Measurements from ENCODE around the gene SCN4B. TPM values are rescaled to one million over a fixed set of nuclear protein-coding genes. Genes with fewer than 3 reads are reported as not detected.

Gene SCN4B
- polyA plus RNA-seq, 3 donors from 2014 or later, result not detected

GRCh38 chr11:118139578-118139977 lies 13.0 kb downstream of the SCN4B start:
- Mint-ChIP-seq H3K9me3 (no peaks in the 10 kb centered on the region), H3K27me3 (ENCODE audit: low read depth in 3 of 3) (peaks cover 5 to 37% (median 11%) of the 10 kb centered on the region in 3 donors), H3K4me3 (no peak overlapping the region), H3K27ac (no peak overlapping the region), H3K36me3 (no peaks in the 10 kb centered on the region), H3K4me1 (no peaks in the 10 kb centered on the region)
- DNase-seq, result no peak

- Mint-ChIP-seq H3K4me1 (no peaks in the 10 kb centered on the region), H3K27me3 (ENCODE audit: low read depth in 3 of 3) (peaks cover 5 to 32% (median 11%) of the 10 kb centered on the region in 3 donors), H3K4me3 (no peak overlapping the region), H3K9me3 (no peaks in the 10 kb centered on the region), H3K36me3 (no peaks in the 10 kb centered on the region), H3K27ac (no peak overlapping the region)
- DNase-seq, result no peak
These were observed 13.7 kb downstream of the SCN4B start for GRCh38 chr11:118138839-118139420.

GRCh38 chr11:118136801-118137200 lies 15.8 kb downstream of the SCN4B start:
- H3K9me3 Mint-ChIP-seq, result no peaks in the 10 kb centered on the region
- no peaks in the 10 kb centered on the region for H3K36me3 Mint-ChIP-seq
- H3K27ac Mint-ChIP-seq, result no peak overlapping the region
- peaks cover 0 to 20% (median 8%) of the 10 kb centered on the region in 3 donors for H3K27me3 Mint-ChIP-seq (ENCODE audit: low read depth in 3 of 3)
- H3K4me3 Mint-ChIP-seq, result no peak overlapping the region
- no peak for DNase-seq
- H3K4me1 Mint-ChIP-seq, result no peaks in the 10 kb centered on the region

GRCh38 chr11:118136341-118136740 lies 16.3 kb downstream of the SCN4B start:
- Mint-ChIP-seq H3K27me3 (ENCODE audit: low read depth in 3 of 3) (peaks cover 0 to 15% (median 7%) of the 10 kb centered on the region in 3 donors), H3K36me3 (no peaks in the 10 kb centered on the region), H3K27ac (no peak overlapping the region), H3K4me3 (no peak overlapping the region), H3K4me1 (no peaks in the 10 kb centered on the region), H3K9me3 (no peaks in the 10 kb centered on the region)
- DNase-seq, result no peak

- DNase-seq, result no peak
- no peaks in the 10 kb centered on the region for H3K4me1 Mint-ChIP-seq
These were observed 16.8 kb downstream of the SCN4B start for GRCh38 chr11:118135796-118136165.

GRCh38 chr11:118135051-118135795 lies 17.4 kb downstream of the SCN4B start:
- no peaks in the 10 kb centered on the region for H3K4me1 Mint-ChIP-seq
- no peak overlapping the region for H3K27ac Mint-ChIP-seq
- H3K36me3 Mint-ChIP-seq, result no peaks in the 10 kb centered on the region
- DNase-seq, result no peak
- no peak overlapping the region for H3K4me3 Mint-ChIP-seq
- peaks cover 0 to 8% (median 5%) of the 10 kb centered on the region in 3 donors for H3K27me3 Mint-ChIP-seq (ENCODE audit: low read depth in 3 of 3)
- no peaks in the 10 kb centered on the region for H3K9me3 Mint-ChIP-seq

More at GRCh38 chr11:118135796-118136165, 16.8 kb downstream of the SCN4B start:
- H3K27me3 Mint-ChIP-seq (ENCODE audit: low read depth in 3 of 3), result peaks cover 0 to 13% (median 7%) of the 10 kb centered on the region in 3 donors
- no peak overlapping the region for H3K27ac Mint-ChIP-seq
- H3K36me3 Mint-ChIP-seq, result no peaks in the 10 kb centered on the region
- no peak overlapping the region for H3K4me3 Mint-ChIP-seq
- no peaks in the 10 kb centered on the region for H3K9me3 Mint-ChIP-seq

GRCh38 chr11:118133816-118134215 lies 18.8 kb downstream of the SCN4B start:
- H3K27ac Mint-ChIP-seq, result no peak overlapping the region
- DNase-seq, result no peak
- no peaks in the 10 kb centered on the region for H3K4me1 Mint-ChIP-seq
- peaks cover 0 to 6% (median 5%) of the 10 kb centered on the region in 3 donors for H3K27me3 Mint-ChIP-seq (ENCODE audit: low read depth in 3 of 3)
- H3K36me3 Mint-ChIP-seq, result no peaks in the 10 kb centered on the region
- no peak overlapping the region for H3K4me3 Mint-ChIP-seq
- H3K9me3 Mint-ChIP-seq, result no peaks in the 10 kb centered on the region

- no peak overlapping the region for H3K4me3 Mint-ChIP-seq
- H3K36me3 Mint-ChIP-seq, result no peaks in the 10 kb centered on the region
- no peaks in the 10 kb centered on the region for H3K9me3 Mint-ChIP-seq
- no peaks in the 10 kb centered on the region for H3K4me1 Mint-ChIP-seq
- H3K27ac Mint-ChIP-seq, result no peak overlapping the region
- no peak for DNase-seq
- H3K27me3 Mint-ChIP-seq (ENCODE audit: low read depth in 3 of 3), result peaks cover 0 to 6% (median under 1%) of the 10 kb centered on the region in 3 donors
These were observed 20.1 kb downstream of the SCN4B start for GRCh38 chr11:118132385-118133151.

- H3K9me3 Mint-ChIP-seq, result no peaks in the 10 kb centered on the region
- H3K4me1 Mint-ChIP-seq, result no peaks in the 10 kb centered on the region
- no peaks in the 10 kb centered on the region for H3K36me3 Mint-ChIP-seq
- DNase-seq, result no peak
- no peak overlapping the region for H3K4me3 Mint-ChIP-seq
- H3K27ac Mint-ChIP-seq, result no peak overlapping the region
- H3K27me3 Mint-ChIP-seq (ENCODE audit: low read depth in 3 of 3), result peaks cover 2 to 4% (median 4%) of the 10 kb centered on the region in 3 donors
These were observed 23.0 kb downstream of the SCN4B start for GRCh38 chr11:118129471-118130172.

GRCh38 chr11:118128721-118129470 lies 23.7 kb downstream of the SCN4B start:
- Mint-ChIP-seq H3K27me3 (ENCODE audit: low read depth in 3 of 3) (peaks cover 2 to 4% (median 3%) of the 10 kb centered on the region in 3 donors), H3K36me3 (no peaks in the 10 kb centered on the region), H3K4me1 (no peaks in the 10 kb centered on the region), H3K9me3 (no peaks in the 10 kb centered on the region), H3K27ac (no peak overlapping the region), H3K4me3 (no peak overlapping the region)
- no peak for DNase-seq

GRCh38 chr11:118128310-118128709 lies 24.3 kb downstream of the SCN4B start:
- no peaks in the 10 kb centered on the region for H3K36me3 Mint-ChIP-seq
- no peak overlapping the region for H3K27ac Mint-ChIP-seq
- H3K9me3 Mint-ChIP-seq, result no peaks in the 10 kb centered on the region
- DNase-seq, result no peak
- H3K4me3 Mint-ChIP-seq, result no peak overlapping the region
- peaks cover 0 to 4% (median 2%) of the 10 kb centered on the region in 3 donors for H3K27me3 Mint-ChIP-seq (ENCODE audit: low read depth in 3 of 3)
- no peaks in the 10 kb centered on the region for H3K4me1 Mint-ChIP-seq

- Mint-ChIP-seq H3K4me1 (no peaks in the 10 kb centered on the region), H3K9me3 (no peaks in the 10 kb centered on the region), H3K4me3 (no peak overlapping the region), H3K36me3 (no peaks in the 10 kb centered on the region), H3K27me3 (ENCODE audit: low read depth in 3 of 3) (peaks cover 2 to 5% (median 2%) of the 10 kb centered on the region in 3 donors), H3K27ac (no peak overlapping the region)
- DNase-seq, result no peak
These were observed 26.4 kb downstream of the SCN4B start for GRCh38 chr11:118126082-118126838.
